Upper lobe of right lung (tissue), 1 donor: Measurements from ENCODE around the gene ZMYM4. TPM values are rescaled to one million over a fixed set of nuclear protein-coding genes. Genes with fewer than 3 reads are reported as not detected.
"Not testable (repeated sequence)": the region's sequence is repeated elsewhere in the genome, so short reads cannot be mapped to it uniquely, and the experiment has no call there.

Source experiments
- ATAC-seq: fragments of 200-7000 bp; cut with Tn5 transposase; one replicate; pipeline ENCODE4 v1.9.1; 2020; ENCODE audit warnings: mild to moderate bottlenecking, moderate library complexity
- DNase-seq: peaks from one replicate; pipeline ENCODE4 v3.0.0-alpha.2; 2020
- H3K27ac ChIP-seq: fragments of 200-600 bp; one replicate; pipeline ENCODE4 v1.8.0; 2022
- H3K27me3 ChIP-seq: fragments of 200-600 bp; one replicate; pipeline ENCODE4 v1.8.0; 2022; ENCODE audit warnings: mild to moderate bottlenecking
- H3K36me3 ChIP-seq: fragments of 200-600 bp; one replicate; pipeline ENCODE4 v1.8.0; 2022
- H3K4me1 ChIP-seq: fragments of 200-600 bp; one replicate; pipeline ENCODE4 v1.8.0; 2022
- H3K4me3 ChIP-seq: fragments of 200-600 bp; one replicate; pipeline ENCODE4 v1.8.0; 2022; ENCODE audit warnings: mild to moderate bottlenecking
- H3K9me3 ChIP-seq: fragments of 200-600 bp; one replicate; pipeline ENCODE4 v1.8.0; 2022
- CTCF ChIP-seq: fragments of 200-600 bp; IDR thresholded peaks from one replicate; pipeline ENCODE4 v1.8.0; 2022; ENCODE audit warnings: antibody characterized with exemption
- intact Hi-C: fragments of 100-400 bp; cut with DNase I; formaldehyde crosslinking; loops from one replicate; pipeline ENCODE4 v1.11.0; 2022
- total RNA-seq: library from RNA; stranded (reverse); fragmentation: NEBNext Ultra II Directional; extraction: Animal tissue kit (Norgen Biotek cat#: 25700); gene quantifications from one replicate; pipeline ENCODE4 v1.2.1, GENCODE V29; 2021
- donor health status: DM: no; HTN: yes; CAD: no; lungs with severe emphysema.

Gene ZMYM4
- total RNA-seq, 1 donor from 2014 or later: 48.1 TPM

DNA sequence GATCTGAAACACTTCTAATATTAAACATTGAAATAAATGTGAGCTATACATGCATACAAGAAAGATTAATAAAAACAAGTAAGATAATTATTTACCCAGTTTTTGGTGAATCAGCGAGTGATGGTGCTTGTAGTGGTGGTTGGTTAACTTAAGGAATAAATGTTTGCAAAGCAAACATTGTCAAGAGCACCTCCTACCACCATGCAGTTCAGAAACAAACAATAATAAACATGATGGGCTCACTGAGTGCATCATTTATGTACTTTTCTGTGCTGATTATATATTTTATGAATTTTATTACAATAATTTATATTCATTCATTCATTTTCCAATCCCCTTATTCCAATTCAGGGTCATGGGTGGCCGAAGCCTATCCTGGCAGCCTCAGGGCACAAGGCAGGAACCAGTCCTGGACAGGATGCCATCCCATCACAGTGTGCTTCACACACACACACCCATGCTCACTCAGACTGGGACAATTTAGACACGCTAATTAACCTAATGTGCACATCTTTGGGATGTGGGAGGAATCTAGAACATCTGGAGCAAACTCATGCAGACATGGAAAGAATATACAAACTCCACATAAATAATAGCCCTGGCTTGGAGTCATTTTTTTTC is 57.8 kb downstream of the ZMYM4 start:
- Histone ChIP-seq H3K27ac (no peak overlapping the region), H3K36me3 (peaks cover 9% of the 10 kb centered on the region), H3K27me3 (no peaks in the 10 kb centered on the region), H3K9me3 (no peaks in the 10 kb centered on the region), H3K4me3 (no peak overlapping the region), H3K4me1 (peaks cover 14% of the 10 kb centered on the region)
- DNase-seq (no peak), ATAC-seq (no peak)
- TF ChIP-seq CTCF: no peak
- intact Hi-C loops: no loop called here

GRCh38 chr1:35331618-35332017 is 63.1 kb downstream of the ZMYM4 start:
- H3K27ac ChIP-seq, H3K4me3 ChIP-seq, H3K4me1 ChIP-seq, intact Hi-C loops, H3K9me3 ChIP-seq, H3K36me3 ChIP-seq, DNase-seq, H3K27me3 ChIP-seq, ATAC-seq: not testable (repeated sequence)

- Histone ChIP-seq H3K4me1 (no peaks in the 10 kb centered on the region), H3K27me3 (no peaks in the 10 kb centered on the region), H3K36me3 (no peaks in the 10 kb centered on the region), H3K4me3 (no peak overlapping the region), H3K27ac (no peak overlapping the region), H3K9me3 (no peaks in the 10 kb centered on the region)
- no peak for DNase-seq
- intact Hi-C loops: no loop called here
- TF ChIP-seq CTCF: no peak
- ATAC-seq: no peak
Observed at GRCh38 chr1:35334485-35334884, 66.0 kb downstream of the ZMYM4 start.

GRCh38 chr1:35340519-35340918 is 72.0 kb downstream of the ZMYM4 start:
- intact Hi-C loops: no loop called here
- no peak for ATAC-seq

GRCh38 chr1:35345439-35345981 is 77.0 kb downstream of the ZMYM4 start:
- no peaks in the 10 kb centered on the region for H3K9me3 ChIP-seq
- H3K27ac ChIP-seq: peak overlapping the region; percentile 70
- no peaks in the 10 kb centered on the region for H3K36me3 ChIP-seq
- peak; percentile 37 for TF ChIP-seq CTCF
- DNase-seq: peak; percentile 75
- peaks cover 9% of the 10 kb centered on the region for H3K4me1 ChIP-seq
- H3K4me3 ChIP-seq: peak overlapping the region; percentile 43
- ATAC-seq: peak; percentile 94
- intact Hi-C loops: no loop called here
- no peaks in the 10 kb centered on the region for H3K27me3 ChIP-seq

More at GRCh38 chr1:35340519-35340918, 72.0 kb downstream of the ZMYM4 start:
- Histone ChIP-seq H3K27ac (no peak overlapping the region), H3K4me1 (peaks cover 5% of the 10 kb centered on the region), H3K9me3 (no peaks in the 10 kb centered on the region), H3K36me3 (no peaks in the 10 kb centered on the region), H3K4me3 (no peak overlapping the region), H3K27me3 (no peaks in the 10 kb centered on the region)
- no peak for DNase-seq
- no peak for TF ChIP-seq CTCF

DNA sequence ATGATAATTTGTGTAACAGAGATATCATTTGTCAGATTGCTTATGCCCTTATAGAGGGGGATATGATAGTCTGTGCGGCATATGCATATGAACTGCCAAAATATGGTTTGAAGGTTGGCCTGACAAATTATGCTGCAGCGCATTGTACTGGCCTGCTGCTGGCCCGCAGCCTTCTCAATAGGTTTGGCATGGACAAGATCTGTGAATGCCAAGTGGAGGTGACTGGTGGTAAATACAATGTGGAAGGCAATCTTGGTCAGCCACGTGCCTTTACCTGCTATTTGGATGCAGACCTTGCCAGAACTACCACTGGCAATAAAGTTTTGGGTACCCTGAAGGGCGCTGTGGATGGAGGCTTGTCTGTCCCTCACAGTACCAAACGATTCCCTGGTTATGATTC is 82.4 kb downstream of the ZMYM4 start:
- no peak overlapping the region for H3K4me3 ChIP-seq
- no peaks in the 10 kb centered on the region for H3K27me3 ChIP-seq
- DNase-seq: no peak
- no peaks in the 10 kb centered on the region for H3K9me3 ChIP-seq
- ATAC-seq: no peak
- H3K36me3 ChIP-seq: no peaks in the 10 kb centered on the region
- intact Hi-C loops: no loop called here
- H3K27ac ChIP-seq: no peak overlapping the region
- H3K4me1 ChIP-seq: peaks cover 4% of the 10 kb centered on the region
- TF ChIP-seq CTCF: no peak
